Fibroblast of skin of right biceps (primary cell): ENCODE measurements around the gene TNPO3.
"Not testable (repeated sequence)": the region's sequence is repeated elsewhere in the genome, so short reads cannot be mapped to it uniquely, and the experiment has no call there.

Experiments used
- DNase-seq: peaks from one replicate; pipeline ENCODE4 v3.0.0-alpha.2; 2013

TNPO3 gene

DNA sequence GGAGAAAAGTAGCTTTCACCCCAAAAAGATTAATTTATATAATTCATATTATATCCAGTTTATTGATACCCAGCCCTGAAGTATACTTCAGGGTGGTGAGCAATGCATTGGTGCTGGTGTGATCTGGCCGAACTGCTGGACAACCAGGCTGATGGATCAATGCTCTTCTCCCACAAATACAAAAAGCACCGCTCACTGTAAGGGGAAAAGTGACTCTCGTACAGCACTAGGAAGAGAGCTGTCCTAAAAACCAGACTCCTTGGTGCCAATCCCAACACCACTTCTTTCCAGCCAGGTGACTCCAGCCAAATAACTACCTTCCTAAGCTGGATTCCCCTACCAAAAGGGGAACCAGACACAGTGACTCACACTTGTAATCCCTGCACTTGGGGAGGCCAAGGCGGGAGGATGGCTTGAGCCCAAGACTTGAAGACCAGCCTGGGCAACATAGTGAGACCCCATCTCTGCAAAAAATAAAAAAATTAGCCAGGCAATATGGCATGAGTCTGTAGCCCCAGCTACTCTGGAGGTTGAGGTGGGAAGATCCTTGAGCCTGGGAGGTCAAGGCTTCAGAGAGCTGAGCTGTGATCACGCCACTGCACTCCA is 13.1 kb upstream of the TNPO3 start:
- DNase-seq: no peak

GRCh38 chr7:129067132-129067561 is 12.2 kb upstream of the TNPO3 start:
- DNase-seq: not testable (repeated sequence)

- peak; percentile 78 for DNase-seq
Observed at GRCh38 chr7:129066290-129067131, 11.6 kb upstream of the TNPO3 start.

GRCh38 chr7:129055861-129056464 is 1.1 kb upstream of the TNPO3 start:
- DNase-seq: no peak

DNA sequence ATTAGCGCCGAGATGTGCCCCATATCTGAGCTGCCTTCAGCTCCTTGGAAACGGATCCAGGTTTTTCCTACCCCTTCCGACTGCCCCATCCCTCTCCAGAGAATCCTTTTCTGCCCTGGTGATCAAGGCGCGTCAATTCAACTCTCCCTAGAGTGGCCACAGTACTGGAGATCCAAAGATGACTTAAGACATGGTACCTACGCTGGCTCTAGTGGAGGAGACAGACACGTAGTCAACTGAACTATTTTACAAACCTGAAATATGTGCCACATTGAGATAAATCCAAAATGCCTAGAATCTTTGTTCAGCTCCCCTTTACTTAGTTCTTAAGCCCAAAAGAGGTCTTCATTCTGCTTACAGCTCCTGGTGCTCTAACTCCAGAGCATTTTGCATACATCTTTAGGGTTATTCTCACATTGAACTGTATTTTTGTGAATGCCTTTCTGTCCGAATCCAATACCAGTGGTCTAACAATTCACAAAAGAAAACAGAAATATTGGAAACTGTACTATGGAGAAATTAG is 444 bp upstream of the TNPO3 start:
- no peak for DNase-seq

GRCh38 chr7:129053938-129054437 is 923 bp downstream of the TNPO3 start:
- no peak for DNase-seq

DNA sequence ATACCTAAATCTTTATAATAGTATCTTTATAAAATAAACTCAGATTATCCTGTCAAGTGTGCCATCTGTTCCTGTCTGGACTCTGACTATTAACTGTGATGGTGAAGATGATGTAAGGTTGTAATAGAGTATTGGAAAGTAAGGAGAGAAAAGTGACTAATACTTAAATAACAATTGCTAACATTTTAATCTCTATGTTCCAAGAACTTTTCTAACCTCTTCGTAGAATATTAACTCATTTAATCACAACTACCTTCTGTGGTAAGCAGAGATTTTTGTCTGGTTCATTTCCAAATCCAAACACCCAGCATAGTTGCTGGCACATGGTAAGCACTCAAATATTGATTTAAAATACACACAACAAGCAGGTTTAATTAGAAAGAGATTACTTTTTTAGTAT is 2.5 kb downstream of the TNPO3 start:
- no peak for DNase-seq

- DNase-seq: not testable (repeated sequence)
Observed at GRCh38 chr7:129051459-129051858, 3.5 kb downstream of the TNPO3 start.

DNA sequence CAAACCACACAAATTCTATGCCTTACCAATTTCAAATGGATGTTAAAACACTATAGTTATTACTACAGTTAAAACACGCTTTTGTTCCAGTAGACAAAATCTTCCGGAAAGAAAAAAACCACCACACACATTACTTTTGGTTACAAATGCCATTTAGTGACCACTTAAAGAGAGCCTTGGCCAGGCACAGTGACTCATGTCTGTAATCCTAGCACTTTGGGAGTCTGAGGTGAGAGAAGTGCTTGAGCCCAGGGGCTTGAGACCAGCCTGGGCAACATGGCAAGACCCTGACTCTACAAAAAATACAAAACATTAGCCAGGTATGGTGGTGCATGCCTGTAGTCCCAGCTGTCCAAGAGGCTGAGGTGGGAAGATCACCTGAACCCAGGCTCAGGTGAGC is 7.2 kb downstream of the TNPO3 start:
- DNase-seq: no peak

- no peak for DNase-seq
Observed at GRCh38 chr7:129045682-129046081, 9.2 kb downstream of the TNPO3 start.

- DNase-seq: no peak
Observed at GRCh38 chr7:129043012-129043411, 11.9 kb downstream of the TNPO3 start.

DNA sequence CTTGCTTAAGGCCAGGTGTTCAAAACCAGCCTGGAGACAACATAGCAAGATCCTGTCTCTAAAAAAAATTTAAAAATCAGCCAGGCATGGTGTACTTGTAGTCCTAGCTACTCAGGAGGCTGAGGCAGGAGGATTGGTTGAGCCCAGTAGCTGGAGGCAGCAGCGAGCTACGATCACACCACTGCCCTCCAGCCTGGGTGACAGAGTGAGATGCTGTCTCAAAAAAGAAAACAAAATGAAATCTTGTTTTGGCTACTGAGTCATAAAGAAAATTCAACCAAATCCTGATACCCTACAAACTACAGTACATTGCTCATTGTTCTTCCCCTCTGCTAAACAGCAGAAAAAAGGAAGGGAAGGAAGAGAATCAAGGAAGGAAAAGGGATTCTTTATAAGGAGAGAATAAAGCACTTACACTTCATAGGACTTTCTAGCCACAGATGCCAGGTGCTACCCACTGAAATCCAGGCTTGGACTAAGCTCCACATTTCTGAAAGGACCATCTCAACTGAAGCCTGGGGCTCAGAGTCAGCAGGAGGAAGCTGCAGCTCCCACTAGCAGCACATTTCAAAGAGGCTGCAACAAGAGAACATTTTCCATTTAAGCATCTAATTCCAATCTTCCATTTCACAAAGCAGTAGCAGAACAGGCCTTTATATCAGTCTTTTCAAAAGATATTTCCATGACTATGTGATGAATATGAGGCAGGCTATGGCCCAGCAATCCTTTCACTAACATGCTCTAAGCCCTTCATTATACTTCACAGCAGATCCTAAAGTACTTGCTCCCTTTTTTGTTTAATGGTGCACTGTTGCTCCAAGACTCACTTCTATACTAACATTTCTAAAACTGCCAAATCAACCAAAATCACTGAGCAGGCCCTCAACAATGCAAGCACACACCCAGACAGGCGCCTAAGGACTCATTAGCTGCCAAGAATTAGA is 13.5 kb downstream of the TNPO3 start:
- DNase-seq: no peak

GRCh38 chr7:129038468-129038867 is 16.4 kb downstream of the TNPO3 start:
- DNase-seq: not testable (repeated sequence)

DNA sequence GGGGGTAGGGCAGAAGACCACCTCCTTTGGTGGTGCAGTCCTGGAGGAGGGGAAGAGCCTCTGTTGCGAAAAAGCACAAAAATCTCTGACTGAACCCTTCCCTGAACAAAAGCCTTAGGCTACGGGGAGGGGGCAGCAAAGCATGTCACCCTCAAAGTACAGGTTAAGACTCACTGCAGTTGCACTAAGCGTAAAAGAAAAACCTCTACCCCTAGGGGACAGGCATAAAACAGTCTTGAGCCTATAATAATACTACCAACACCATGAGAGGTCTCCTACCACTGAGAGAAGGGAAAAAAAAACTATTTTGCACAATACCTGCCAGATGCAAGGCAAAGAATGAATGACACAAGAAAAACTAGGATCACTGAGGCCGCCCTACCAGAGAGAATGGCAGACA is 17.3 kb downstream of the TNPO3 start:
- DNase-seq: no peak

DNA sequence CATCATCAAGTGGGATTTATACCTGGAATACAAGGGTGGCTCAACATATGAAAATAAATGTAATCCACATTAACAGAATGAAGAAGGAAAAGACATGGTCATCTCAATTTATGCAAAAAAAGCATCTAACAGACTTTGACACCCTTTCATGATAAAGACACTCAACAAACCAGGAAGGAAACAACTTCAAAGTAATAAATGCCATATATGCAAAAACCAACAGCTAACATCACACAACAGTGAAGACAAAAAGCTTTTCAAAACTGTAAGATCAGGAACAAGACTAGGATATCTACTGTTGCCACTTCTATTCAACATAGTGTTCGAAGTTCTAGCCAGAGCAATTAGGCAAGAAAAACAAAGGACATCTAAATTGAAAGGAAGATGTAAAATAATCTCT is 22.9 kb downstream of the TNPO3 start:
- DNase-seq: no peak

DNA sequence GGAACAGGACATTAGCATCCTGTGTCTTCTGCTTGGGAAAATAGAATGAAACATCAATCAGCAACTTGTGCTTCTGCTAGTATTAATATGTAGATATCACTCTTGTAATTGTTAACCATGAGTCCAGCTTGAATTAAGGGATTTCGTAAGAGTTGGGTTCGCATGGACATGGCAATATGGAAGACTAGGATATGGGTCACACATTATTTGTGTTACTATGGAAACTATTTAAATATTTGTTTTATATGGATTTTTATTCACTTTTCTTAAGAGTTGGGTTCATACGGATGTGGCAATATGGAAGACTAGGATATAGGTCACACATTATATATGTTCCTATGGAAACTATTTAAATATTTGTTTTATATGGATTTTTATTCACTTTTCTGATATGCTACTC is 24.5 kb downstream of the TNPO3 start:
- no peak for DNase-seq

- no peak for DNase-seq
Observed at GRCh38 chr7:129024125-129024524, 30.8 kb downstream of the TNPO3 start.

DNA sequence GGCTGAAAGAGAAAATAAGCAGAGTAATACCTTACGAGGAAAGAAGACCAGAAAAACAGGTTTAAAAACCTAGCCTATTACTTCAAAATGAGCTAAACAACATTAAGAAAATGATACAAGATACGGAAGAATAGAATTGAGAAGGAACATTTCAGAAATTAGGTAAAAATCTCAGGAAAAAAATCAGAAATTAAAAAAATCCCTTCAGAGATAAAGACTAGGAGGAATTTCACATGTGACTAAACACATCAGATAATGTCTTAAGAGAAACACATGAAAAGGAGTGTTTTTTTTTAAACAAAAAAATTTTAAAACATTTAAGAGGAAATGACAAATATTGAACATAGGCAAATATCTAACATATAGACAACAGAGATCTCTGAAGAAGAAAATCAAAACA is 33.3 kb downstream of the TNPO3 start:
- DNase-seq: no peak

DNA sequence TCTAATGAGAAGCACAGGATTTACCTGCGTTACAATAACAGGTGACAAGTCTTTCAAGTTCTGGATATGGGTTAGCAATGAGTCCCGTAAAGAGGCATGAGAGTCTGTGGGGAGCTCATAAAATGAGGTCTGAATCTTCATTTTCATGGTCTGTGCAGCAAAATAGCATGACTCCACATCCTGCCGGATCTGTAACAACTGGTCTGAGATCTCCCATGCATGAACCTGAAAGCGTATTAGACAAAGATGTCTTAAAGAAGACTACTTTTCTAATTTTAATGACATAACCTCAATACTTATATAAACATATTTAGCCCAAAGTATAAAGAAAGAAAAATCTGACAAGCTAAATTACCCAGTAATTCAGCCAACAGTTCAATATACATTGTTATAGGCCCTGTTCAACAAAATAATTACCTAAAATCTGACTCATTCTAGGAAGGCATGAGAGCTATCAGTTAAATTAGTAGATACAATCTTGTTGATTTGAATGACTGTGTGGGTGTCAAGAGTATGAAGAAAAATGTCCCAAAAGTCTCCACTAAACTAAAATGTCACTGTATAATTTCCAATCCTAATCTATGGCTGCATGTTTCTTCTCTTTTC is 36.9 kb downstream of the TNPO3 start:
- DNase-seq: no peak

DNA sequence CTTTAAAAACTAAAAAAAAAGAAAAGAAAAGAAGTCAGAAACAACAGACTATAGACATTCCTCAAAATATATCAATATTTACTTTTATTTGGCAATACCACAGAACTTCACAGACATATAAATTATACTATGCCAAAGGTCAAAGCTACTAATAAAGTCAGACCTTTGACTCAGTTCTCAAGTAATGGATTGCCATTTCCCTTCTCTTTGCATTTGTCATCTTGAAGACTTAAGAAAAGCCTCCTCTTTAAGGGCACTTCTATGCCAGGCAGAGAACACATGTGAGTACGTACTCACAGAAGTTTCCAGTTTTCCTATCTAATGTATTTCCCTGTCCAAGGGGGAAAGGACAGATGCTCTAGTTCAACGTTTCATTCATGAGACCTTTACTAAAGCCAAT is 37.6 kb downstream of the TNPO3 start:
- no peak for DNase-seq

DNA sequence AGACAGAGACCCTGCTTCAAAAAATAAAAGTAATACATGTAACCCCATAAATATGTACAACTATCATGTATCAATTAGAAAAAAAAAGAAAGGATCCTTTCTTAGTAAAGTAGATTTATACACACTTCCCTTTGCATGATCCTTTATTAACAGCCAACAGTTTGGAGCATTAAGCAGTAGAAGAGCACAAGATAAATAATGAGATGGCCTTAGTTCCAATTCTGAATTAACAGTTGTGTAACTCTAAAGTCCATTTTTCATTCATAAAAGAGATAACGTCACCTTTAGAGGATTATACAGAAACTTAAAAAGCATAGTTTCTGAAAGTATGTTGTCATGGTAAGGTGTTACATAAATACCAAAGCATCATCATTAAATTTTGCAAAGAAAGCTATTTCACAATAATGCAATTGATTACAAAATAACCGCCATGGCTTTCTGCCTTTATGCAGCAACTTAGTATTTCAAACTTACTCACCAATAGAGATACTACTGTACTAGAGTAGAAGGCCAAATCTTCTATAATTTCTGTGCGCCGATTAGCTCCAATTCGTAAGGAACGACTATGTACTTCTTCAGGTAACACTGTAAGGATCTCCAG is 40.3 kb downstream of the TNPO3 start:
- DNase-seq: no peak
